ENCODE data around the gene SMCO4. TPM values are rescaled to one million over a fixed set of nuclear protein-coding genes. Genes with fewer than 3 reads are reported as not detected.

Gene SMCO4
- total and polyA plus RNA-seq, 2 donors (not counting 1 experiment from before 2014, with no cell fraction given), result 3.6 to 5.1 TPM

- Histone ChIP-seq H3K36me3 (replicated peaks in 1 of 2; ENCODE audit: control extremely low read depth in 1 of 2, control insufficient read depth in 1 of 2, extremely low read depth in 1 of 2, insufficient read depth in 2 of 2, low read length in 1 of 2) (no peaks in the 10 kb centered on the region), H3K9ac (ENCODE audit: low read length) (no peak overlapping the region), H3K4me3 (ENCODE audit: control extremely low read depth in 1 of 5, extremely low read depth in 1 of 5, insufficient read depth in 1 of 5, low read depth in 2 of 5, low read length in 4 of 5) (no peak overlapping the region), H3K27me3 (replicated peaks in 1 of 4; ENCODE audit: control extremely low read depth in 1 of 4, control insufficient read depth in 3 of 4, insufficient read depth in 4 of 4, low read length in 3 of 4) (no peaks in the 10 kb centered on the region), H3K9me3 (ENCODE audit: control extremely low read depth in 1 of 3, control insufficient read depth in 2 of 3, insufficient read depth in 1 of 3, low read length in 2 of 3) (no peaks in the 10 kb centered on the region), H3K4me1 (ENCODE audit: control insufficient read depth in 2 of 2, insufficient read depth in 2 of 2, low read length in 2 of 2) (no peaks in the 10 kb centered on the region), H2AFZ (ENCODE audit: insufficient read depth, low read depth, low read length, poor library complexity, severe bottlenecking) (no peak overlapping the region), H3K27ac (ENCODE audit: low read length in 2 of 2) (no peak overlapping the region), H4K20me1 (ENCODE audit: control insufficient read depth, insufficient read depth, low read length, poor library complexity, severe bottlenecking) (no peaks in the 10 kb centered on the region), H3K4me2 (replicated peaks; ENCODE audit: low read depth, low read length, poor library complexity, severe bottlenecking) (no peak overlapping the region), H3K79me2 (ENCODE audit: control insufficient read depth, insufficient read depth, low read length) (no peaks in the 10 kb centered on the region)
- H3K4me3 Mint-ChIP-seq, result no peak overlapping the region
- no peaks in the 10 kb centered on the region for H3K4me1 Mint-ChIP-seq
- intact Hi-C loops (cut with micrococcal nuclease), result no loop called here
- no peaks in the 10 kb centered on the region for H3K9me3 Mint-ChIP-seq (ENCODE audit: insufficient read depth)
- CTCF ChIA-PET, result interaction anchor here (0.7 kb wide), 1 partner anchor 1670 kb away, joined by 4 read pairs; no protein-coding TSS in a partner anchor
- POLR2A ChIA-PET, result no interaction called here
- no peaks in the 10 kb centered on the region for H3K27me3 Mint-ChIP-seq
- no peak overlapping the region for H3K27ac Mint-ChIP-seq
- no peak for ATAC-seq (ENCODE audit: low read depth)
- 93% methylated on average over 6 of the region's 6 CpGs for WGBS (ENCODE audit: insufficient coverage)
- no peak for DNase-seq
- TF ChIP-seq, protein P1, sequence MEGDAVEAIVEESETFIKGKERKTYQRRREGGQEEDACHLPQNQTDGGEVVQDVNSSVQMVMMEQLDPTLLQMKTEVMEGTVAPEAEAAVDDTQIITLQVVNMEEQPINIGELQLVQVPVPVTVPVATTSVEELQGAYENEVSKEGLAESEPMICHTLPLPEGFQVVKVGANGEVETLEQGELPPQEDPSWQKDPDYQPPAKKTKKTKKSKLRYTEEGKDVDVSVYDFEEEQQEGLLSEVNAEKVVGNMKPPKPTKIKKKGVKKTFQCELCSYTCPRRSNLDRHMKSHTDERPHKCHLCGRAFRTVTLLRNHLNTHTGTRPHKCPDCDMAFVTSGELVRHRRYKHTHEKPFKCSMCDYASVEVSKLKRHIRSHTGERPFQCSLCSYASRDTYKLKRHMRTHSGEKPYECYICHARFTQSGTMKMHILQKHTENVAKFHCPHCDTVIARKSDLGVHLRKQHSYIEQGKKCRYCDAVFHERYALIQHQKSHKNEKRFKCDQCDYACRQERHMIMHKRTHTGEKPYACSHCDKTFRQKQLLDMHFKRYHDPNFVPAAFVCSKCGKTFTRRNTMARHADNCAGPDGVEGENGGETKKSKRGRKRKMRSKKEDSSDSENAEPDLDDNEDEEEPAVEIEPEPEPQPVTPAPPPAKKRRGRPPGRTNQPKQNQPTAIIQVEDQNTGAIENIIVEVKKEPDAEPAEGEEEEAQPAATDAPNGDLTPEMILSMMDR (IDR thresholded peaks at IDR 0.05), result no peak
- TF ChIP-seq EZH2 (IDR thresholded peaks at IDR 0.05; ENCODE audit: borderline replicate concordance, insufficient read depth, low read depth, low read length, poor library complexity, severe bottlenecking), result no peak
Observed at GRCh38 chr11:93481696-93482095, 61.5 kb downstream of the SMCO4 start.

DNA sequence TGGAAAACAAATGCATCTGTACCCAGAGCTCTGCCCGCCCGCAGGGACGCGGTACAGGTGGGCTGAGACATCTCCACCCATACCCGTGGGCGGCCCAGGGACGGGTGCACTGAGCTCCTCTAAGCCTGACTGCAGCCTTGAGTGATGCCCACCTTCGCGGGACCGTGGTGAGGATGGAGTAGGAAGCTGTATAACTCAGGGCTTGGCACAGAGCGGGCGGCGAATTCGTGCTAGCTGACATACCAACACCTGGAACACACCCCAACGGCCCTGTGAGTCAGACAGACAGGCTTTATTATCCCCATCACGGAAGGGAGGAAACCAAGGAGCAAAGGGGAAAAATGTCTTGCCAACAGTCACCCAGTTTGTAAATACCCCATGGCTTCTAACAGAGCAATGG lies 61.9 kb downstream of the SMCO4 start:
- H3K36me3 ChIP-seq (replicated peaks in 1 of 2; ENCODE audit: control extremely low read depth in 1 of 2, control insufficient read depth in 1 of 2, extremely low read depth in 1 of 2, insufficient read depth in 2 of 2, low read length in 1 of 2), result no peaks in the 10 kb centered on the region
- H3K27me3 ChIP-seq (replicated peaks in 1 of 4; ENCODE audit: control extremely low read depth in 1 of 4, control insufficient read depth in 3 of 4, insufficient read depth in 4 of 4, low read length in 3 of 4), result no peaks in the 10 kb centered on the region
- ChIA-PET POLR2A (no interaction called here), CTCF (interaction anchor here (0.7 kb wide), 1 partner anchor 1670 kb away, joined by 4 read pairs; no protein-coding TSS in a partner anchor)
- intact Hi-C loops (cut with micrococcal nuclease), result no loop called here
- H2AFZ ChIP-seq (ENCODE audit: insufficient read depth, low read depth, low read length, poor library complexity, severe bottlenecking), result no peak overlapping the region
- no peak overlapping the region for H3K27ac ChIP-seq (ENCODE audit: low read length in 2 of 2)
- no peaks in the 10 kb centered on the region for H3K4me1 ChIP-seq (ENCODE audit: control insufficient read depth in 2 of 2, insufficient read depth in 2 of 2, low read length in 2 of 2)
- Mint-ChIP-seq H3K27ac (no peak overlapping the region), H3K27me3 (no peaks in the 10 kb centered on the region), H3K9me3 (ENCODE audit: insufficient read depth) (no peaks in the 10 kb centered on the region), H3K4me3 (no peak overlapping the region), H3K4me1 (no peaks in the 10 kb centered on the region)
- no peaks in the 10 kb centered on the region for H3K9me3 ChIP-seq (ENCODE audit: control extremely low read depth in 1 of 3, control insufficient read depth in 2 of 3, insufficient read depth in 1 of 3, low read length in 2 of 3)
- H3K79me2 ChIP-seq (ENCODE audit: control insufficient read depth, insufficient read depth, low read length), result no peaks in the 10 kb centered on the region
- over 99% methylated on average over 12 of the region's 16 CpGs for WGBS (ENCODE audit: insufficient coverage)
- H3K4me2 ChIP-seq (replicated peaks; ENCODE audit: low read depth, low read length, poor library complexity, severe bottlenecking), result no peak overlapping the region
- DNase-seq (no peak), ATAC-seq (ENCODE audit: low read depth) (no peak)
- TF ChIP-seq, protein P1 (IDR thresholded peaks at IDR 0.05), result no peak
- TF ChIP-seq EZH2 (IDR thresholded peaks at IDR 0.05; ENCODE audit: borderline replicate concordance, insufficient read depth, low read depth, low read length, poor library complexity, severe bottlenecking), result no peak
- H4K20me1 ChIP-seq (ENCODE audit: control insufficient read depth, insufficient read depth, low read length, poor library complexity, severe bottlenecking), result no peaks in the 10 kb centered on the region
- H3K9ac ChIP-seq (ENCODE audit: low read length), result no peak overlapping the region
- H3K4me3 ChIP-seq (ENCODE audit: control extremely low read depth in 1 of 5, extremely low read depth in 1 of 5, insufficient read depth in 1 of 5, low read depth in 2 of 5, low read length in 4 of 5), result no peak overlapping the region
